Cardiac muscle cell (in vitro differentiated cells and primary cell): Measurements from ENCODE around the gene ESRRG. TPM values are rescaled to one million over a fixed set of nuclear protein-coding genes. Genes with fewer than 3 reads are reported as not detected.

Experiments used
- DNase-seq, 2 donors: peaks; one replicate each; pipeline versions ENCODE4 v3.0.0 to v3.0.0-alpha.2; 2010 to 2017; ENCODE audit warnings: low read depth in 1 of 2, low spot score in 1 of 2
- H3K27ac ChIP-seq: fragments of 200-600 bp; sonication (generic); 2 replicates; pipeline ENCODE4 v1.5.1; 2016
- H3K27me3 ChIP-seq: fragments of 200-600 bp; sonication (generic); 2 replicates; pipeline ENCODE4 v1.6.0; 2016; ENCODE audit warnings: control low read depth
- H3K36me3 ChIP-seq: fragments of 200-600 bp; sonication (generic); 2 replicates; pipeline ENCODE4 v1.5.1; 2016; ENCODE audit warnings: control low read depth
- H3K4me1 ChIP-seq: fragments of 200-600 bp; sonication (generic); 2 replicates; pipeline ENCODE4 v1.8.1; 2017; ENCODE audit warnings: low read depth, mild to moderate bottlenecking, mixed run types
- H3K4me3 ChIP-seq: fragments of 200-600 bp; sonication (generic); 2 replicates; pipeline ENCODE4 v1.5.1; 2016; ENCODE audit warnings: mild to moderate bottlenecking
- H3K9me3 ChIP-seq: fragments of 200-600 bp; sonication (generic); 2 replicates; pipeline ENCODE4 v1.5.1; 2017; ENCODE audit warnings: low read depth, mild to moderate bottlenecking, control low read depth
- polyA plus RNA-seq: library from polyadenylated mRNA; unstranded; fragments of >200 nt; fragmentation: Nextera tagmentation; extraction: Ambion mirVana; gene quantifications from 2 replicates; pipeline ENCODE4 v1.2.1, GENCODE V29; 2016
- total RNA-seq: library from RNA; depleted of rRNA; stranded (reverse); fragments of >200 nt; gene quantifications from 2 replicates; pipeline ENCODE4 v1.2.3, GENCODE V29; 2016
- TF ChIP-seq, protein P1 (sequence below): IDR thresholded peaks from 2 replicates; pipeline ENCODE4 v1.5.1; 2012; ENCODE audit warnings: low read depth, mild to moderate bottlenecking, low read length

The ESRRG gene
- total and polyA plus RNA-seq, 2 experiments from 2014 or later, result 41.5 to 62.2 TPM

GRCh38 chr1:216740331-216740730, 17.1 kb upstream of the ESRRG start:
- H3K27me3 ChIP-seq, result no peaks in the 10 kb centered on the region
- H3K4me3 ChIP-seq, result no peak overlapping the region
- no peaks in the 10 kb centered on the region for H3K36me3 ChIP-seq
- TF ChIP-seq, protein P1, sequence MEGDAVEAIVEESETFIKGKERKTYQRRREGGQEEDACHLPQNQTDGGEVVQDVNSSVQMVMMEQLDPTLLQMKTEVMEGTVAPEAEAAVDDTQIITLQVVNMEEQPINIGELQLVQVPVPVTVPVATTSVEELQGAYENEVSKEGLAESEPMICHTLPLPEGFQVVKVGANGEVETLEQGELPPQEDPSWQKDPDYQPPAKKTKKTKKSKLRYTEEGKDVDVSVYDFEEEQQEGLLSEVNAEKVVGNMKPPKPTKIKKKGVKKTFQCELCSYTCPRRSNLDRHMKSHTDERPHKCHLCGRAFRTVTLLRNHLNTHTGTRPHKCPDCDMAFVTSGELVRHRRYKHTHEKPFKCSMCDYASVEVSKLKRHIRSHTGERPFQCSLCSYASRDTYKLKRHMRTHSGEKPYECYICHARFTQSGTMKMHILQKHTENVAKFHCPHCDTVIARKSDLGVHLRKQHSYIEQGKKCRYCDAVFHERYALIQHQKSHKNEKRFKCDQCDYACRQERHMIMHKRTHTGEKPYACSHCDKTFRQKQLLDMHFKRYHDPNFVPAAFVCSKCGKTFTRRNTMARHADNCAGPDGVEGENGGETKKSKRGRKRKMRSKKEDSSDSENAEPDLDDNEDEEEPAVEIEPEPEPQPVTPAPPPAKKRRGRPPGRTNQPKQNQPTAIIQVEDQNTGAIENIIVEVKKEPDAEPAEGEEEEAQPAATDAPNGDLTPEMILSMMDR, result no peak
- no peaks in the 10 kb centered on the region for H3K9me3 ChIP-seq
- peaks cover 23% of the 10 kb centered on the region for H3K4me1 ChIP-seq
- H3K27ac ChIP-seq, result peak overlapping the region; percentile 54
- no peak for DNase-seq

GRCh38 chr1:216739793-216740192, 16.6 kb upstream of the ESRRG start:
- Histone ChIP-seq H3K36me3 (no peaks in the 10 kb centered on the region), H3K4me3 (no peak overlapping the region), H3K27me3 (no peaks in the 10 kb centered on the region), H3K4me1 (peaks cover 23% of the 10 kb centered on the region), H3K27ac (peak overlapping the region; percentile 54), H3K9me3 (no peaks in the 10 kb centered on the region)
- DNase-seq, result no peak
- TF ChIP-seq, protein P1, result no peak

DNA sequence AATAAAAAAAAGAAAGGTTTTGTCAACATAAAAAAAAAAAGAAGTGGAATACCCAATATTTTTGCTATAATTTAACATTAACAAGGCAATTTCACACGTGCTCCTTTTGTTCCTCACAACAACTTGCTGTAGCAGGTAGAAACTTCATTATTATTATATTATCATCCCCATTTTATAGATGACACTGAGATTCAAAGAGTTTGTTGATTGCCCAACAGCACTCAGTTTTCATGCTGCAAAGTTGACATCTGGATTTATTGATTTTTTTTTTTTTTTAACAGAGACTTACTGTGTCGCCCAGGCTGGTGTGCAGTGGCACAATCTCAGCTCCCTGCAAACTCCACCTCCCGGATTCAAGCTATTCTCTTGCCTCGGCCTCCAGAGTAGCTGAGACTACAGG, 8.9 kb upstream of the ESRRG start:
- Histone ChIP-seq H3K27me3 (no peaks in the 10 kb centered on the region), H3K36me3 (no peaks in the 10 kb centered on the region), H3K9me3 (no peaks in the 10 kb centered on the region), H3K4me3 (no peak overlapping the region), H3K4me1 (peaks cover 2% of the 10 kb centered on the region), H3K27ac (no peak overlapping the region)
- TF ChIP-seq, protein P1, result no peak
- DNase-seq, result no peak

DNA sequence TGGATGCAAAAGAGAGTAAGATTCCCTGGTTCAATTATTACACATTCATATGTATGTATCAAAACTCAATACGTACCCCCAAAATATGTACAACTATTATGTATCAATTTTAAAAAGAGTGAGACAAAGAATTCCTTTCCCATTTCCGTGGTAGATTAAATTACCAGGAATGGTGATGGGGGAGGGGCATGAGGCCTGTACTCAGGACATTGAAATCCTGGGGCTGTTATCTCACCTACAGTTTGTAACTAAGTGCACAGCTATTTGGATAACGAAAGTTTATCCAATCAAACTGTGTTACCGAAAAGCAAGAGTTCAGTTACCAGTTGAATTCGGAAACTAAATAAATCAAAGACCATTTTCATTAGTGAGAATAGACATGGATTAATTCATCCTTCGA, 8.3 kb upstream of the ESRRG start:
- TF ChIP-seq, protein P1, result no peak
- Histone ChIP-seq H3K27ac (no peak overlapping the region), H3K27me3 (no peaks in the 10 kb centered on the region), H3K4me1 (peaks cover 2% of the 10 kb centered on the region), H3K36me3 (no peaks in the 10 kb centered on the region), H3K4me3 (no peak overlapping the region), H3K9me3 (no peaks in the 10 kb centered on the region)
- no peak for DNase-seq

GRCh38 chr1:216726435-216726834, 3.2 kb upstream of the ESRRG start:
- H3K4me1 ChIP-seq, result peaks cover 10% of the 10 kb centered on the region
- DNase-seq, result no peak
- no peak overlapping the region for H3K27ac ChIP-seq
- no peaks in the 10 kb centered on the region for H3K36me3 ChIP-seq
- H3K9me3 ChIP-seq, result no peaks in the 10 kb centered on the region
- TF ChIP-seq, protein P1, result no peak
- H3K27me3 ChIP-seq, result no peaks in the 10 kb centered on the region
- H3K4me3 ChIP-seq, result no peak overlapping the region

GRCh38 chr1:216722821-216723220, 408 bp downstream of the ESRRG start:
- no peaks in the 10 kb centered on the region for H3K9me3 ChIP-seq
- no peaks in the 10 kb centered on the region for H3K36me3 ChIP-seq
- DNase-seq, result peak in 1 of 2 donors; percentile 51
- TF ChIP-seq, protein P1, result no peak
- H3K4me3 ChIP-seq, result peak overlapping the region; percentile 44
- H3K4me1 ChIP-seq, result peaks cover 40% of the 10 kb centered on the region
- H3K27ac ChIP-seq, result peak overlapping the region; percentile 11
- no peaks in the 10 kb centered on the region for H3K27me3 ChIP-seq
